Trophoblast cell (in vitro differentiated cells and primary cell): Measurements from ENCODE around the gene ERAS.

ENCODE experiments used
- DNase-seq, 2 donors: peaks; one replicate each; pipeline ENCODE4 v3.0.0-alpha.2; 2016
- H2AFZ ChIP-seq: 2 replicates; pipeline ENCODE4 v1.6.1; 2013; ENCODE audit warnings: low read length, moderate library complexity, mild to moderate bottlenecking; ENCODE audit not compliant: insufficient read depth, poor library complexity
- H2AK5ac ChIP-seq: 2 replicates; pipeline ENCODE4 v1.6.1; 2013; ENCODE audit warnings: mild to moderate bottlenecking, low read length
- H2BK120ac ChIP-seq: 2 replicates; pipeline ENCODE4 v1.6.1; 2013; ENCODE audit warnings: low read length, mild to moderate bottlenecking, moderate library complexity; ENCODE audit not compliant: insufficient read depth, poor library complexity
- H2BK12ac ChIP-seq: 2 replicates; pipeline ENCODE4 v1.6.1; 2013; ENCODE audit warnings: mild to moderate bottlenecking, low read length, moderate library complexity
- H2BK5ac ChIP-seq: 2 replicates; pipeline ENCODE4 v1.6.1; 2013; ENCODE audit warnings: low read length, low read depth, moderate library complexity, mild to moderate bottlenecking; ENCODE audit not compliant: poor library complexity
- H3K14ac ChIP-seq: 2 replicates; pipeline ENCODE4 v1.6.1; 2013; ENCODE audit warnings: mild to moderate bottlenecking, low read length
- H3K18ac ChIP-seq: 2 replicates; pipeline ENCODE4 v1.6.1; 2013; ENCODE audit warnings: mild to moderate bottlenecking, low read length
- H3K23ac ChIP-seq: 2 replicates; pipeline ENCODE4 v1.6.1; 2013; ENCODE audit warnings: low read length
- H3K27ac ChIP-seq: 2 replicates; pipeline ENCODE4 v1.5.1; 2013; ENCODE audit warnings: low read depth, mild to moderate bottlenecking, inconsistent platforms, low read length, moderate library complexity
- H3K27me3 ChIP-seq: 2 replicates; pipeline ENCODE4 v1.6.1; 2013; ENCODE audit warnings: inconsistent platforms, mild to moderate bottlenecking, low read length, moderate library complexity; ENCODE audit not compliant: insufficient read depth
- H3K36me3 ChIP-seq, 2 experiments: 1 replicate in 1 of 2; 2 replicates in 1 of 2; pipeline ENCODE4 v1.6.1; 2013; ENCODE audit warnings: low read length in 2 of 2, mild to moderate bottlenecking in 2 of 2, moderate library complexity in 1 of 2; ENCODE audit not compliant: insufficient read depth in 2 of 2, control insufficient read depth in 1 of 2
- H3K4ac ChIP-seq: 2 replicates; pipeline ENCODE4 v1.6.1; 2013; ENCODE audit warnings: low read depth, mild to moderate bottlenecking, low read length, moderate library complexity
- H3K4me1 ChIP-seq, 2 experiments: 1 replicate in 1 of 2; 2 replicates in 1 of 2; pipeline ENCODE4 v1.6.1; 2013; ENCODE audit warnings: low read length in 2 of 2, mild to moderate bottlenecking in 2 of 2, moderate library complexity in 1 of 2; ENCODE audit not compliant: insufficient read depth in 2 of 2, control insufficient read depth in 1 of 2
- H3K4me2 ChIP-seq: 2 replicates; pipeline ENCODE4 v1.6.1; 2013; ENCODE audit warnings: inconsistent platforms, mild to moderate bottlenecking, low read length, moderate library complexity
- H3K4me3 ChIP-seq: 2 replicates; pipeline ENCODE4 v1.5.1; 2013; ENCODE audit warnings: mild to moderate bottlenecking, low read depth, low read length, inconsistent platforms
- H3K79me1 ChIP-seq: one replicate; pipeline ENCODE4 v1.6.1; 2013; ENCODE audit warnings: low read length
- H3K79me2 ChIP-seq: 2 replicates; pipeline ENCODE4 v1.6.1; 2013; ENCODE audit warnings: low read length, mild to moderate bottlenecking; ENCODE audit not compliant: control insufficient read depth, insufficient read depth, poor library complexity
- H3K9ac ChIP-seq: 2 replicates; pipeline ENCODE4 v1.6.1; 2013; ENCODE audit warnings: mild to moderate bottlenecking, low read length
- H3K9me3 ChIP-seq: 2 replicates; pipeline ENCODE4 v1.6.1; 2013; ENCODE audit warnings: low read depth, mild to moderate bottlenecking, control low read depth, inconsistent platforms, low read length; ENCODE audit not compliant: insufficient read depth
- H4K12ac ChIP-seq: 2 replicates; pipeline ENCODE4 v1.6.1; 2013; ENCODE audit warnings: low read depth, mild to moderate bottlenecking, low read length, moderate library complexity
- H4K8ac ChIP-seq: 2 replicates; pipeline ENCODE4 v1.6.1; 2013; ENCODE audit warnings: low read depth, mild to moderate bottlenecking, low read length, moderate library complexity
- H4K91ac ChIP-seq: one replicate; pipeline ENCODE4 v1.6.1; 2013; ENCODE audit warnings: low read depth, mild to moderate bottlenecking, low read length, moderate library complexity
- WGBS: extraction: QIAGEN DNeasy Blood & Tissue Kit; methylation state at CpG from one replicate; pipeline ENCODE4 v1.1.7; 2013; ENCODE audit warnings: missing lambda C conversion rate; ENCODE audit not compliant: insufficient read length, insufficient coverage; ENCODE audit errors: extremely low coverage; 5-methylcytosine and 5-hydroxymethylcytosine counted together

Gene ERAS

DNA sequence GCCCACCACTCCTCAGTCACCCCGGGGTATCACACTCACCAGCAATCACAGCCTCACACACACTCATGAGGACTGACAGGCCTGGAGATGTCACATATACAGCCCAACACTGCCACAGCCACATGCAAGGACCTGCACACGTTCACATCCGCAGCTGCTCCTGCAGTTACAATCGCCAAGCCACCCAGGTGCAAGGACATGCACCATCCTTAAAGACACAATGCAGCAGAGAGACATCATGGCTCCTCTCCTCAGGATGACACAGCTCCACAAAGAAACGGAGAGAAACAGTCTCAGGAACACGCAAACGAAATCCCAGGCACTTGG is 8.0 kb downstream of the ERAS start:
- Histone ChIP-seq H3K4me3 (peak overlapping the region; percentile 80), H2AFZ (no peak overlapping the region), H3K4ac (no peak overlapping the region), H3K9ac (no peak overlapping the region), H3K9me3 (peaks cover 2% of the 10 kb centered on the region), H2BK5ac (no peak overlapping the region), H3K4me1 (peaks cover 10 to 15% of the 10 kb centered on the region in 2 experiments), H2AK5ac (no peak overlapping the region), H4K8ac (no peak overlapping the region), H3K14ac (no peak overlapping the region), H3K23ac (no peak overlapping the region), H3K79me2 (no peaks in the 10 kb centered on the region), H3K36me3 (peaks cover 3 to 7% of the 10 kb centered on the region in 2 experiments), H3K79me1 (no peaks in the 10 kb centered on the region), H3K18ac (no peak overlapping the region), H4K12ac (no peak overlapping the region), H2BK12ac (no peak overlapping the region), H3K27ac (no peak overlapping the region), H4K91ac (no peak overlapping the region), H3K4me2 (peak overlapping the region; percentile 82), H2BK120ac (no peak overlapping the region), H3K27me3 (peaks cover 14% of the 10 kb centered on the region)
- no CpG with 5 or more reads among the region's 7 CpGs for WGBS
- no peak for DNase-seq

DNA sequence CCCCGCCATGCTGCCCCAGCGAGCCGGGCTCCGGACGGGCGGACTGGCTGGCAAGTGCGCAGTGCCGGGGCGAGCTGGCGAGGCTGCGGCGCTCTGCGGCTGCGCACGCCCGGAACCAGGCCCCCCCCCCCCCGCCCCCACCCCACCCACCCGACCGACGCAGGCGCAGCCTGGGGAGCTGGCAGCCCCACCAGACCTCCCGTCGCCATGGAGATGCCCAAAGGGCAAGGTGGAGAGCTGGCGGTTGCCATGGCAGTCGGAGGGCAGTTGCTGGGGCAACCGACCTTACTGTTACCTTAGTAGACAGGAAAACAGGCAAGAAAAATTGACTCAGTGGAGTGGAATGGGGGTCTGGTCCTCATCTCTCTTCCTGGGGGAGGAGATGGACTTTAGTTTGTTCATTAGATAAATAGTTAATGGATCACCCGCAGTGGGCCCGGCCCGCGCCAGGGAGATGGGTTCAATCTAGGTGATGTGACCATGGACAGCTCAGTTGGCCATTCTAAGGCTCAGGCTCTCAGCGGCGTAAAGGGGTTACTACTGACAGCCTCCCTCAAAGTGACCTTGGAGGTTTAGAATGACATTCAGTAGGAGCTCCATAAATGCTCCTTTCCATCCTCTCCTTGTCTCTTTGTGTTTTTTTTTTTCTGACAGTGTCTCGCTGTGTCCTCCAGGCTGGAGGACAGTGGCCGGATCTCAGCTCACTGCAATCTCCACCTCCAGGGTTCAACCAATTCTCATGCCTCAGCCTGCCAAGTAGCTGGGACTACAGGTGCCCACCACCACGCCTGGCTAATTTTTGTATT is 9.4 kb downstream of the ERAS start, which contains the start of gene PCSK1N:
Gene PCSK1N, minus strand, starts transcription at position 87 of the 806 bp plus-strand sequence. Its CDS starts 78 bp downstream, at position 9.
- Histone ChIP-seq H3K14ac (no peak within 1 kb of the TSS), H3K4me3 (peak within 1 kb of the TSS; percentile 80), H3K36me3 (peaks cover 3 to 7% of the 10 kb centered on the region in 2 experiments), H4K91ac (no peak within 1 kb of the TSS), H4K8ac (peak within 1 kb of the TSS; percentile 43), H3K23ac (no peak within 1 kb of the TSS), H3K79me1 (no peaks in the 10 kb centered on the region), H3K79me2 (no peaks in the 10 kb centered on the region), H2BK5ac (no peak within 1 kb of the TSS), H4K12ac (no peak within 1 kb of the TSS), H2BK120ac (no peak within 1 kb of the TSS), H2AK5ac (no peak within 1 kb of the TSS), H3K9ac (no peak within 1 kb of the TSS), H3K4me2 (peak within 1 kb of the TSS; percentile 82), H3K18ac (no peak within 1 kb of the TSS), H3K4me1 (peaks cover 10 to 15% of the 10 kb centered on the region in 2 experiments), H2BK12ac (no peak within 1 kb of the TSS), H3K27ac (no peak within 1 kb of the TSS), H3K9me3 (no peaks in the 10 kb centered on the region), H3K4ac (no peak within 1 kb of the TSS), H2AFZ (no peak within 1 kb of the TSS), H3K27me3 (peaks cover 14% of the 10 kb centered on the region)
- WGBS = no CpG with 5 or more reads among the region's 35 CpGs
- DNase-seq = peak in 1 of 2 donors; percentile 6

DNA sequence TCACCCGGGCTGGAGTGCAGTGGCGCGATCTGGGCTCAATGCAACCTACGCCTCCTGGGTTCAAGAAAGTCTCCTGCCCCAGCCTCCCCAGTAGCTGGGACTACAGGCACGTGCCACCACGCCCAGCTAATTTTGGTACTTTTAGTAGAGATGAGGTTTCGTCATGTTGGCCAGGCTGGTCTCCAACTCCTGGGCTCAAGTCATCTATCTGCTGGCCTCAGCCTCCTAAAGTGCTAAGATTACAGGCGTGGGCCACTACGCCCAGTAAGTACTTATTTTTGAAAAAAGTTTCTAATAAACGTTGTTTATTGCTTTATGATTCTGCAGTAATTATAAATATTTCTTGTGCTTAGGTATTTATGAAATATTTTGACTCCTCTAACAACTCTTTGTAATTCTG is 13.4 kb downstream of the ERAS start:
- Histone ChIP-seq H3K23ac (no peak overlapping the region), H4K8ac (no peak overlapping the region), H2BK120ac (no peak overlapping the region), H4K91ac (no peak overlapping the region), H3K4ac (no peak overlapping the region), H4K12ac (no peak overlapping the region), H2AK5ac (no peak overlapping the region), H3K9me3 (no peaks in the 10 kb centered on the region), H3K14ac (no peak overlapping the region), H2AFZ (no peak overlapping the region), H3K18ac (no peak overlapping the region), H3K27me3 (no peaks in the 10 kb centered on the region), H3K79me1 (no peaks in the 10 kb centered on the region), H2BK5ac (no peak overlapping the region), H3K27ac (no peak overlapping the region), H3K4me1 (peaks cover 0 to 5% of the 10 kb centered on the region in 2 experiments), H3K4me2 (no peak overlapping the region), H3K9ac (no peak overlapping the region), H3K36me3 (no peaks in the 10 kb centered on the region), H3K79me2 (no peaks in the 10 kb centered on the region), H2BK12ac (no peak overlapping the region), H3K4me3 (no peak overlapping the region)
- no peak for DNase-seq
- no CpG with 5 or more reads among the region's 10 CpGs for WGBS

- Histone ChIP-seq H2BK5ac (no peak overlapping the region), H3K4me3 (no peak overlapping the region), H3K4me1 (no peaks in the 10 kb centered on the region), H2AFZ (no peak overlapping the region), H3K9me3 (no peaks in the 10 kb centered on the region), H2AK5ac (no peak overlapping the region), H3K36me3 (no peaks in the 10 kb centered on the region), H3K27me3 (no peaks in the 10 kb centered on the region), H3K4me2 (no peak overlapping the region), H3K18ac (no peak overlapping the region), H3K4ac (no peak overlapping the region), H2BK120ac (no peak overlapping the region), H3K9ac (no peak overlapping the region), H4K91ac (no peak overlapping the region), H2BK12ac (no peak overlapping the region), H3K14ac (no peak overlapping the region), H3K23ac (no peak overlapping the region), H4K8ac (no peak overlapping the region), H3K79me1 (no peaks in the 10 kb centered on the region), H4K12ac (no peak overlapping the region), H3K79me2 (no peaks in the 10 kb centered on the region), H3K27ac (no peak overlapping the region)
- no peak for DNase-seq
- WGBS = no CpG with 5 or more reads among the region's 1 CpG
Measured at GRCh38 chrX:48848847-48849246, 22.5 kb downstream of the ERAS start.
